IPS-NIHi7 (cell line): ENCODE measurements around the gene SPATA6.
"Not testable (repeated sequence)": the region's sequence is repeated elsewhere in the genome, so short reads cannot be mapped to it uniquely, and the experiment has no call there.

ENCODE experiments used
- DNase-seq: peaks from one replicate; pipeline ENCODE4 v3.0.0; 2012; ENCODE audit warnings: mixed read lengths; ENCODE audit errors: extremely low spot score

Gene SPATA6

DNA sequence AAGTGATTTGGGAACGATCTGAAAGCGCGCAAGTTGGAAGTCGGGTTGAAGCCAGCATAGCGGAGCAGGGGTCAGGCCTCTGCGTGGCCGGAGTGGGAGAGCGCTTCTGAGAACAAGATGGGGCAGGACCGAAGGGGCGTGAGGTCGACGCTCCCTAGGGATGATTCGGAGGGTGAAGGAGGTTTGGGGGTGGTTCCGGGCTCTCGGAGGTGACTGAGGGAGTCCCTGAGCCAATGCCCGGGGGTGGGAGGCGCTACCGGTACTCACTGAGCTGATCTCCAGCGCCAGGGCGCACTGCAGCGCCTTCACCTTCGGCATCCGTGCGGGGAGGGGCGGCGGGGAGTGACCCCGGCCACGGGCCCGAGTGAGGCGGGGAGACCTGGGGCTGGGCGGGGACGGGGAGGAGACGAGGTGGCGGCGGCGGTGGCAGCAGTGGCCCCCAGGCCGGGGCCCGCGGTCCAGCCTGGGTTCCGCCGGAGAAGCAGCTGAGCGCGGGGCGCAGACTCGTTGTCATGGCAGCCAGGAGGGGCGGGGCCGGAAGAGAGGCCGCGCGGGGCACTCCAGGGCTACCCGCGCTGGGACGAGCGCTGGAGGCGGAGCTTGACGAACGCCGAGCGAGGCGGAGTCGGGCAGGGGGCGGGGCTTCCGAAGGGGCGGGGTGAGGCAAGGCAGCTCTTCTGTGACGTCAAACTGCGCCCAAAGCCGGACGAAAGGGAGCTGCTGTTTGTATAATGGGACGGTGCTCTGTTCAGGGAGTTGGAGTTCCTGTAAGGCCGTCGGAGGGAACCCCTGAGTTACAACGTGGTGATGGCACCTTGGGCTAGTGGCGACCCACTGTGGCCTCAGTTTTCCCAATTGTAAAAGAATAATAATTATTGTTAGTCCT is at the start of gene SPATA6:
Gene SPATA6 (minus strand): TSS at position 514 of the 886 bp plus-strand sequence. CDS start 196 bp downstream, at position 318.
- peak; percentile 99 for DNase-seq

DNA sequence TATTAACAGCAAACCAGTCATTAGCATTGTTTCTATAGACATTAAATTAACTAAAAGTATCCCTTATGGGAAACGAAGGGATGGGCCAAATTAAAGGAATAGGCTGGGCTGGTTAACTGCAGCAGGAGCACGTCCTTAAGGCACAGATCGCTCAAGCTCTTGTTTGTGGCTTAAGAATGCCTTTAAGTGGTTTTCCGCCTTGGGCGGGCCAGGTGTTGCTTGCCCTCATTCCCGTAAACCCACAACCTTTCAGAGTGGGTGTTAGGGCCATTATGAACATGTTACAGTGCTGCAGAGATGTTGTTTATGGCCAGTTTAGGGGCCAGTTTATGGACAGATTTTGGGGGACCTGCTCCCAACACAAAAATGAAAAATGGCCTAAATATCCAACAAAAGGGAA is 47.9 kb upstream of the SPATA6 start:
- not testable (repeated sequence) for DNase-seq

DNA sequence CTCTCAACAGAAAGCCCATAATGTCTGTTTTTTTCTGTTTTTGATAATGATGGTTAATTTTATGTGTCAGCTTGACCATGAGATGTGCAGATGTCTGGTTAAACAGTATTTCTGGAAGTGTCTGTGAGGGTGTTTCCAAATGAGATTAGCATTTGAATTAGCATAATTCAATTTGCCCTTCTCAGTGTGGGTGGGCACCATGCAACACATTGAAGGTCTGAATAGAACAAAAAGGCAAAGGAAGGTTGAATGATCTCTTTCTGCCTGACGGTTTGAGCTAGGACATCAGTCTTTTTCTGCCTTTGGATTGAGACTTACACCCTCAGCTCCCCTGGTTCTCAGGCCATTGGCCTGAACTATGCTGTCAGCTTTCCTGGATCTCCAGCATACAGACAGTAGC is 34.9 kb upstream of the SPATA6 start:
- no peak for DNase-seq

DNA sequence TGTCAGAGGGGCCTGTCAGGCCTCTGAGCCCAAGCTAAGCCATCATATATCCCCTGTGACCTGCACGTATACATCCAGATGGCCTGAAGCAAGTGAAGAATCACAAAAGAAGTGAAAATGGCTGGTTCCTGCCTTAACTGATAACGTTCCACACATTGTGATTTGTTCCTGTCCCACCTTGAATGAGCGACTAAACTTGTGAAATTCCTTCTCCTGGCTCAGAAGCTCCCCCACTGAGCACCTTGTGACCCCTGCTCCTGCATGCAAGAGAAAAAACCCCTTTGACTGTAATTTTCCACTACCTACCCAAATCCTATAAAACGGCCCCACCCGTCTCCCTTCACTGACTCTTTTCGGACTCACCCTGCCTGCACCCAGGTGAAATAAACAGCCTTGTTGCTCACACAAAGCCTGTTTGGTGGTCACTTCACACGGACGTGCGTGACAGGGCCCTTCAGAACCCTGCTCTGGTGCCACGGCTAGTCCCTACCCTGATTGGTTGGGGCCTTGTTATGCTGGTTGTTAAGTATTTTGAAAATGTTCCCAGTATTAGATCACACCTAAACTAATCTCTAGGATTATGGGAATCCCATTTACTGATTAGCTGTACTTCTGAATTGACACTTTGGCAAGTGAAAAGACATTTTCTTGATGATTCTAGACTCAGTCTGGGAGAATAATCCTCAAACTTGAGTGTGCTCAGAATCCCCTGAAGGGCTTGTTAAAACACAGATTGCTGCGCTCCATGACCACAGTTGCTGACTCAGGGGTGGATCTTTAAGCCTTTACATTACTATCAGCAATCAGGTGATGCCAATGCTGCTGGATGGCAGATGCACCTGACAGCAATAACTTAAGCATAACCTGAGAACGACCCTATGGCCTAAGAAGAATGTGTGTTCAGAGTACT is 28.8 kb upstream of the SPATA6 start:
- no peak for DNase-seq

DNA sequence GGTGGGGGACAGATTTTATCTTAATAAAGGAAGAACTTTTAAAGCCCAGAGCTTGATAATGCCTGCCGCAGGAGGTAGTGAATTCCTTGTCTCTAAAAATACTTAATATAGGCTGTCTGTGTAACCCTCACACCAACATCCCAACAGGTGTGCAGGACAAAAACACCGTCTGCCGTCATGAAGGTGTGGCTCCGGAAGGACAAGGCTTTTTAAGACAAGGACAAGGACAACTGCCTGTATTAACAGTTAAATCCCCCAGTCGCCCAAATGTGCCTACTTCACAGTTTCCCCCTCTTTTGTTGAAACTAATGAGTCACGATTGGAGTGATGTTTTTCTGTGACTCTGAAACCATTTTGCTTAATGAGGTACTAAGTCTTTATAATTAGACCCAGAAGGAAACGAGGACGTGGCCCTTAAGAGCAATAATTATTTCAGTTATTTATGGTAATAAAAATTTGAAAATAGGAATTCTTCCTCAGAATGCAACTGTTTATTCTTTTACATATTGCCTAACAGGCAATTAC is 27.3 kb upstream of the SPATA6 start:
- DNase-seq = no peak

DNA sequence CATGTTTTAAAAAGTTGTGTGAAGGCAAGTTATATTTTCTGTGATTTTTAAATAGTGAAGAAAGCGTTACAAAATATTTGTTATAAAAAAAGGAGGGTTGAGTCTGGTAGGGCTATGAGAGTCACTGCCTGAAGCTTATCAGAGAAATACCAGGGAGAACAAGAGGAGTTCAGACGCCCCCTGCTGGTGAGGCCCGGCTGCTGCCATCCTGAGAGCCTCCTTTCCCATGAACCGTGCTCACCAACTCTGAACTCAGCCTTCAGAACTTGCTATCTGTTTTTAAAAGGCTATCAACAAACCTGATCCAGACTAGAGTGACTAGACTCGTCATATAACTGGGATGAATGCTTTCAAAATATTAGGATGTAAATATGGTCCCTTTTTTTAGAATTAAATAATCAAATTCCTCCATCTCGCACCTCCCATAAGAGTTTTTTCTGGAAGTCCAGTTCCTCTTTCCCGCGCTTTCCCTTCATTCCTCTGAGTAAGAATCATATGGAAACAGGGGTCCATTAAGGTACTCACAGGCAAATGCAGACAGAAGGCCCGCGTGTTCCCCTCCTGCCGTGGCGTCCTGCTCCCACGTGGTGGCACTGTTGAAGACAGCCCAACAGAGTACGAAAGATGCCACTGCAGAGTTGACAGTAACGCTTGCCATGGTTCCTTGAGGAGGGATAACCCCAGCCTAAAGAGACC is 26.2 kb upstream of the SPATA6 start:
- peak; percentile 76 for DNase-seq

DNA sequence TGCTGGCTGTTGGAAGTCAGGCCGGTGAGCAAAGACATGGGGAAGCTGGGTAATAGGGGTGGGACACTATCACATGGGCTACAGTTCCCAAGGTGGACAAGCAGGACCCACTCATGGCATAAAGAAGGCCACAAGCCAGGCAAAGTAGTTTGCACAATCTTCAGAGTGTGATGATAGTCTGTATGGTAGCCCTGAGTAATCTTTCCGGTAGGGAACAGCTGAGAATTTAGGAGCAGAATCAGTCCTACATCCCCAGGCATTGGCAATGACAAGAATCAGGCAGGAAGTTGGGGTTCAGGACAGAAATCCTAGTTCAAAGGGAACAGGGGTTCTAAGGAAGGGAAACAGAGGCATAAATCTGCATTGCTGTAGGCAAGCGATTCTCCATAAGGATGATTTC is 23.9 kb upstream of the SPATA6 start:
- DNase-seq = no peak

DNA sequence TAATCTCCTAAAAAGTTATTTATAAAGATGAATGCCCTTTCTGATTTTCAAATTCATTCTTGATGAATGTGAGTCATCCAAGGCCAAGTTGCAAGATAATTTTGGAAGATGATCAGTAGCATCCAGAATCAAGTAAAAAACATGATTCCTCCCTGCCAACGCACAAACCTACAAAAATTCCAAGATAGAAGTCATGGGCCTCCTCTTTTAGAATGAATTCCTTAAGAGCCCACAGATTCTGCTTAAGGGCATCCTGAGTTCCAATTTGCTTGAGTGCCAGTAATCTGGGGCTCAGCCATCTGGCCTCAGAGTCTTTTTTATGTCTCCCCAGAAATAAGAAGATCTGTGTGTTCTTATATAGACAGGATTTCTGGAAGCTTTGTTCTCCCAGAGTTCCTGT is 23.2 kb upstream of the SPATA6 start:
- DNase-seq = no peak

DNA sequence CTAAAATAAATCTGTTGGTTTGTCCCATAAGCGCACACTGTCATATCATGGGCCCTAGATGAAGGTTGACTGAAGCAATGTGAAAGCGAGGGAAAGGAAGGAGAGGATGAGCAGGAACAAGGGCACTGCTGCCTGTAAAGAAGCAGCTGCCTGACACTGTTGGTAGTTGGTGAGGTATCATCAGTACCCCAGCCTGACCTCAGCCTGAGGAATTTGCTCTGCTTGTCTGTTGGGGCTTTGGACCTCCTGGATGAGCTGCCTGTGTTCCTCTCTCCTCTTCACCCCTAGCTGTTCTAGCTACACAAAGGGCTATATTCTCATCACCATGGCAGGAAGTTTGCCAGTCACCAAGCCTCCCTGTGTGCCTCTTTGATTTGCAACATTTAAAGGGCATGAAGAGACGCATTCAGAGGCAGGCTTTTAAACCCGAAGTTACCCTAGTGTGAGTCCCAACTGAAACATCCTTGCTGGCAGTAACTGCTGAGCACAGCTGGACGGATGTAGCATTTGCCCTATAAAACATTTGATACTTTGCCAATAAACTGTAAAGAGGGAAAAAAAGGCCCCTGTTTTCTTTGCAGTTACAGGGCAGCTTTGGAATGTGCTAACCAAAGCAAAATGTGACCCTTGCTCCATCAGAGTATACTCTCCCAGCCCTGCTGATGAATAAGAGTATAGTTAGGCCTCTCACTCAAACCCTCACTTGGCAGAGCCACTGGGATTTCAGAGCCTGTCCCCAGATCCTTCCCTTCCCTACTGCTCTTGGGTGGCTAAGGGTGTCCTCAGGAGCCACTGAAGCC is 22.2 kb upstream of the SPATA6 start:
- no peak for DNase-seq

DNA sequence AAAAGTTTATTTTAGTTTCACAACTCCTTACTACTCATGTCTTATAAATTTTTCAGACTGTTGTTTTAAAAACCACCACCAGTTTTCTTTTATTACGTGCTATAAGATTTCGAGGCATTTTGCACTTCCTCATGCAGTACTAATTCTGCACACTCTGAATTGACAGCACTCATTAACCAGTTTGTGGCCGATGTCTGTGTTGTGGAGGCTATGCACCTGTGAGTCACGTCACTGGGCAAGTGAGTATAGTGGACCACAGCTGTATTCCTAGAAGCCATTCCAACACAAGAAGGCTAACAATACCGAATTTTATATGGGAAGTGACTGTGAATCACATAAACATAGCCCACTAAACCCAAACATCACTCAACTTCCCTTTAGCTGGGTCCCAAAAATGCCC is 21.0 kb upstream of the SPATA6 start:
- DNase-seq = no peak

DNA sequence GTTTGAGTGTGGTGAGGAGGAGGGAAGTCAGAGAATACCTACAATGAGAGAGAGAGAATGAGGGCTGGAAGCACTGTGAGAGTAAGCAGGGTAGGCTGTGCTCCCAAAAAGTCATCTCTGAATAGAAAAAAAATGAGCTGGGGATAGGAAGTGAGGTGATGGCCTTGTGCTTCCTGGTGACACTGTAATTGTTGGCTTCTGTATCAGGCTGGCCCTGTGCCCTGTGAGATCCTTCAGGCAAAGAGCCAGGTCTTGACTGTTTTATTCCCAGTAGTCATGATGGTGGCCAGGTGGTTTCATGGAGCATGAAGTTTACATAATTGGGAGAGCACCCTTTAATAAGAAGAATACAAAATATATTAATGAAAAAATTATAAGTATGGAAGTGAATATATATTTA is 20.4 kb upstream of the SPATA6 start:
- DNase-seq = no peak

DNA sequence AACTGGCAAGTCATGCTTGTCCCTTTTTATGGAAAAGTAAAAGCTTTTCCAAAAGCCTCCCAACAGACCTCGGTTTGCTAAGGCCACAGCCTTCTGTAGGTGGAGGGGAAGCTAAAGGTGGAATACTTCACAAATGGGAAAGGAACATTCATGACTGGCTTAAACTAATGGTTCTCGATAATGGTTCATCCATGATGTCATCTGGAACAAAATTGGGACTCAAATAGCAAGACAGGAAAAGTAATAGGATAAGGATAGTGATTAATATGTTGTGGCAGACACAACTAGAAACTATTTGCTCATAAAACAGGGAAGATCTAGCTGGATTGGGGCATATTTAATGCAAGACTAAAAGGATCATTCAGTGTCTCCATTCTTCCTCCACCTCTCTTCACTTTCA is 16.7 kb upstream of the SPATA6 start:
- no peak for DNase-seq

DNA sequence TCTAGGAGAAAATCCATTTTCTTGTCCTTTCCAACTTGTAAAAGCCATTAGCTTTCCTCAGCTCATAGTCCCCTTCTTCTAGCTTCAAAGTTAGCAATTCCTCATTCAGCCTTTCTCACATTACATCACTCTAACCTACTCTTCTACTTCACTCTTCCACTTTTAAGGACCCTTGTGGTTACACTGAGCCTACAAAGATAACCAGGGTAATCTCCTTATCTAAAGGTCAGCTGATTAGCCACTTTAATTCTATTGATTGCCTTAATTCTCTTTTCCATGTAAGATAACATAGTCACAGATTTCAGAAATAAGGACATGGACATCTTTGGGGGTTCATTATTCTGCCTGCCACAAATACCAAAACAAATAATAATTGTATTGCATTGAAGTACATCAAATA is 8.5 kb upstream of the SPATA6 start:
- DNase-seq = no peak

DNA sequence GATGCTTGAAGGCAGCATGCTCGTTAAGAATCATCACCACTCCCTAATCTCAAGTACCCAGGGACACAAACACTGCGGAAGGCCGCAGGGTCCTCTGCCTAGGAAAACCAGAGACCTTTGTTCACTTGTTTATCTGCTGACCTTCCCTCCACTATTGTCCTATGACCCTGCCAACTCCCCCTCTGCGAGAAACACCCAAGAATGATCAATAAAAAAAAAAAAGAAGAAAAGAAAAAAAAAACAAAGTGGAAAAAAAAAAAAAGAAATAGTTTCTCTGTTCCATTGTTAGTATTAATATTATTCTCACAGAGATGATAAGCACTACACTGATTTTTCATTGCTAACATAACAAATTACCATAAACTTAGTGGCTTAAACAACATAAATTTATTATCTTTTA is 8.0 kb upstream of the SPATA6 start:
- DNase-seq = not testable (repeated sequence)

DNA sequence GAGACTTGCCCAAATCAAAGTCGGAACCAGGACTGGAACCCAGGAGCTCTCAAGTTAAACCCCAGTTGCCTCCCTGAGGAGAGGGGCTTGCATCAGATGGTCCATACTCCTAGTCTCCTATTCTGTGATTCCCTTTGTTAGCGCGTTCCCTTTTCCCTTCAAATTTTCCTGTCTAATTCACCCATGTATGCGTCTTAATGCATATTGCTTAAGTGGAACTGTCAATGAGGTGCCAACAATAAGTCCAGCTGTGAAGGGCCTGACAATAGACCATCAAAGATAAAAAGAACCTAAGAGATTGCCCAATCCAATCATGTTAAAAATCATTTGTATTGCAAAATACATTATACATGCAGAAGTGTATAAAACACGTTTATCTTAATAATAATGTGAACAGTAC is 634 bp upstream of the SPATA6 start:
- DNase-seq = no peak

DNA sequence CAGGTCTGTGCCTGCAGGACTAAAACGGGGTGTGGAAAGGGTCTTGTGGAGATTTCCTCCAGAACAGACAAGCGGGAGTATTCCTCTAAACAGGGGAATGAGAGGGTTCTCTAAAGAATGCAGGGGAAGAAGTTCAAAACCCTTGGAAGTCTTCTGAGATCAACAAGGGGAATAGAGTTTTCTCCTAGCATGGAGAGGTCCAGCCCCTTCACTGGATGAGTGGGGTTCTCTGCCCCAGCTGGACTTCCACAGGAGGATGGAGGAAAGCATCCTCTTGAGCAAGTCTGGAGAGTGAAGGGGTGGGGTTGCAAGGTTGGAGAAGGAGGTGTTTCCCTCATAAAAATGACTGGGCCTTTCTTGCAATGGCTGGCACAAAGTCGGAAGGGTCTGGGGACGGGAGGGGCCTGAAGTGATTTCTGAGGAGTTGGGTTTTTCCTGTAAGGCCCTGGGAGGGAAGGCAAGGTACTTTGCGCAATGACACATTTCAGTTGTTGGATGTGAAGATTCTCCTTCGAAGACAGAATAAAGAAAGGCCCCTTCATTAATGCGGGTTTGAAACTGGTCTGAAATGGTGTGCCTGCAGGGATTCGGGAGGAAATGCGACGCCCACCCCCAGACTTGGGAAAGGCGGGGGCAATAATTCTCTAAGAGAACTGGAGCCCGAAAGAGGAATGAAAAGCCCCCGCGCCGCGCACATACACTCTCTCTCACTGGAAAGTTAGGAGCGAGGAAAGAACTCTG is 884 bp downstream of the SPATA6 start:
- peak; percentile 15 for DNase-seq

DNA sequence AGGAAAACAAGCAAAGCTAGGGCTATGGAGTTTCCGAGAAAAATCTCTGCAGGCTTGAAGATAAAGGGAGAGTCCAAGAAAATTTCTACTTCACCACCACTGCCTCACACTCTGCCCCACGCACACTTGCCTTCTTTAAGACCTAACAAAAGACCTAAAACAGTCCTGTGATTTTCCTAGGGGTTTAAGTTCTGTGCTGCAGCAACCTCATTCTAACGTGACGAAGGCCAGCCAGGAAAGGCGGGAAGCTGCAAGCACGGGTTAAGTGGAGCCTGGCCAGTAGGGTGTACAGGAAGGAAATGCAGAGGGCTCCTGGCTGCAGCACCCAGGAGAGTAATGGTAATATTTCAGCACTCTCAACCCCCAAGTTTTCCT is 1.5 kb downstream of the SPATA6 start:
- peak; percentile 25 for DNase-seq

DNA sequence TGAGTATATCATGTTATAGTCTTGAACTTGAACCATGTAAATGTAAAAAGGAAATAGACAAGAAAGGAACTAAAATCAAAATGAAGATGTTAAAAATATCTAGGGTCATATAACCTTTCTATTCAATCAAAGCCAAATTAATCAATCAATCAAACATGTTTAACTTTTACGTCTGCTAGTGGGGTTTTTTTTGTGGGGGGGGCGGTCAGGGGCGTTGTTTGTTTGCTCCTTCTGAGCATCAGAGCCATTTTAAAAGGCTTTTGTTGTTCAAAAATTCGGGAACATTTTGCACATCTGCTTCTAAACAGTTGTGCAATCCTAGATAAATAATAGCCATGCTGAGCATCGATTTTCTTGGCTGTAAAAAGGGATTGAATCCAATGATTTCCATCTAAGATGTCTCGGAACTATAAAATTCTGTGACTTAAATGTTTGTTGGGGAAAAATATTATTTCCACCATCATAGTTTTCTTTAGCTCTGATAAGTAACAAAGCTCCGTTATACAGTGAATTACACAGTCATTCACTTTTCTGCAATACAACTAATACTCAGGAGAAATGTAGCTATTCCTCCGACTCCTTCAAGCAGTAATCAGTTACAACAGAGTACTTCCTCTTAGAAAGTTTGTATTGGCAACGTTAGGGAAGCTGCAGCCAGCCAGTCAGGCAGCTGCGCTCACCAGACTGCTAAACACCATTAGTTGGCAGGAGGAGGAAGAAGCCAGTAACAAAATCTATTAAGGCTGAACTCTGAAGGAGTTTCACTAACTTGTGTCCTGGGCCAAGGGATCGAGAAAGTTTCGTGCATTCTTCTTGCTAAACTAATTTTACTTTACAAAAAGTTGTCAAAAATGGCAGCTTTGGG is 2.2 kb downstream of the SPATA6 start:
- DNase-seq = no peak

DNA sequence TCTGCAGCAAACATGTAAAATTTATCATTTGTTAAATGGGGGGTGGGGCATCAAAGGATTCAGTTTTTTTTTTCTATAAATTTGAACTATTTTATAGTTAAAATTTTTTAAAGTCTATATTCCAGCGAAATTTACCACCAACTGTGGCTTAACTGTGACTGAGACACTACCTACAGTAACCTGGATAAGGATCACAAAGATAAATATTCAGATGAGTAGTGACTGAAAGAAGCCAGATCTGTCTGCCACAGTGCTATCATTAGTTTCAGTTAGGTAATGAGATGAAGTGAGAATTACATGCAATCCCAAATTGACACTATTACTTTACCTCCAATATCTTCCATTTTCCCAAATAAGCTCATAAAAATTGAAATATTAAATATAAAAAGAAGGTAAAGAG is 5.4 kb downstream of the SPATA6 start:
- no peak for DNase-seq
